HG03097 (cell line): ENCODE data around the gene RAG2.
A peak's percentile ranks its signal among the peaks of the same experiment; 100 is the strongest.

Source experiments
- ATAC-seq: cut with Tn5 transposase; IDR thresholded peaks from one replicate; pipeline ENCODE4 v1.9.1; 2021; ENCODE audit not compliant: unreplicated experiment, low FRiP score

The RAG2 gene

GRCh38 chr11:36601155-36601554 is 3.1 kb upstream of the RAG2 start:
- ATAC-seq, result no peak

GRCh38 chr11:36600180-36600579 is 2.1 kb upstream of the RAG2 start:
- ATAC-seq, result no peak

GRCh38 chr11:36596880-36597279 is 1.2 kb downstream of the RAG2 start:
- no peak for ATAC-seq

GRCh38 chr11:36594316-36594989 is 3.6 kb downstream of the RAG2 start, which contains the start of gene IFTAP:
TSS of gene IFTAP (plus strand) at chr11:36594502. CDS start at chr11:36610104, 15,602 bp downstream.
- peak; percentile 86 for ATAC-seq

GRCh38 chr11:36591433-36591832 is 6.6 kb downstream of the RAG2 start:
- ATAC-seq, result no peak

- ATAC-seq, result no peak
Observed at GRCh38 chr11:36590513-36590912, 7.5 kb downstream of the RAG2 start.

- ATAC-seq, result no peak
Observed at GRCh38 chr11:36588099-36588498, 9.9 kb downstream of the RAG2 start.

- no peak for ATAC-seq
Observed at GRCh38 chr11:36586543-36586942, 11.5 kb downstream of the RAG2 start.

- no peak for ATAC-seq
Observed at GRCh38 chr11:36583667-36584066, 14.4 kb downstream of the RAG2 start.

GRCh38 chr11:36581536-36581935 is 16.5 kb downstream of the RAG2 start:
- no peak for ATAC-seq

- ATAC-seq, result no peak
Observed at GRCh38 chr11:36578458-36578857, 19.6 kb downstream of the RAG2 start.

- no peak for ATAC-seq
Observed at GRCh38 chr11:36577859-36578258, 20.2 kb downstream of the RAG2 start.

- no peak for ATAC-seq
Observed at GRCh38 chr11:36577373-36577772, 20.7 kb downstream of the RAG2 start.

GRCh38 chr11:36574486-36574885 is 23.6 kb downstream of the RAG2 start:
- ATAC-seq, result no peak

- ATAC-seq, result no peak
Observed at GRCh38 chr11:36569095-36569494, 28.9 kb downstream of the RAG2 start.

- no peak for ATAC-seq
Observed at GRCh38 chr11:36567694-36568093, 30.3 kb downstream of the RAG2 start, which contains the start of gene RAG1. TSS of gene RAG1 (plus strand) at chr11:36568007. CDS start at chr11:36573305, 5,298 bp downstream.

GRCh38 chr11:36566407-36567053 is 31.5 kb downstream of the RAG2 start:
- ATAC-seq, result no peak

- no peak for ATAC-seq
Observed at GRCh38 chr11:36565031-36565610, 32.9 kb downstream of the RAG2 start.

- no peak for ATAC-seq
Observed at GRCh38 chr11:36564376-36565030, 33.5 kb downstream of the RAG2 start.

- ATAC-seq, result peak; percentile 92
Observed at GRCh38 chr11:36558571-36559413, 39.2 kb downstream of the RAG2 start.
